Lower leg skin (tissue), 4 donors: Measurements from ENCODE around the gene PRPS2. TPM values are rescaled to one million over a fixed set of nuclear protein-coding genes. Genes with fewer than 3 reads are reported as not detected.

ENCODE experiments used
- DNase-seq, 2 donors: peaks; one replicate each; pipeline ENCODE4 v3.0.0-alpha.2; 2019; ENCODE audit warnings: low spot score in 2 of 2
- H3K4me3 ChIP-seq: fragments of 200-600 bp; sonication (generic); 2 replicates; pipeline ENCODE4 v1.5.1; 2017; ENCODE audit warnings: mild to moderate bottlenecking, low read depth; ENCODE audit not compliant: poor library complexity, severe bottlenecking
- POLR2A ChIP-seq, 2 donors: fragments of 450-650 bp; IDR thresholded peaks; one replicate each; pipeline ENCODE4 v1.6.1; 2016 to 2017; ENCODE audit warnings: antibody characterized with exemption in 2 of 2, mild to moderate bottlenecking in 1 of 2, moderate library complexity in 1 of 2
- WGBS, 2 donors: methylation state at CpG; one replicate each; pipeline ENCODE4 v1.1.5; 2018; 5-methylcytosine and 5-hydroxymethylcytosine counted together
- intact Hi-C: fragments of 100-400 bp; cut with DNase I; formaldehyde crosslinking; loops from one replicate; pipeline ENCODE4 v1.15.0; 2023; ENCODE audit warnings: low total_unique reads
- total RNA-seq, 4 donors: library from RNA; depleted of rRNA; stranded (reverse); fragments of >200 nt; gene quantifications; one replicate each; pipeline ENCODE4 v1.1.0, GENCODE V29; 2016
- TF ChIP-seq, protein P1 (sequence below), 3 donors: fragments of 450-650 bp; IDR thresholded peaks; one replicate each; pipeline ENCODE4 v1.5.1; 2016; ENCODE audit warnings: antibody characterized with exemption in 3 of 3, mild to moderate bottlenecking in 3 of 3, moderate library complexity in 2 of 3

Gene PRPS2
- total RNA-seq, 4 donors from 2014 or later: 49.5 to 113 (median 97.9) TPM

DNA sequence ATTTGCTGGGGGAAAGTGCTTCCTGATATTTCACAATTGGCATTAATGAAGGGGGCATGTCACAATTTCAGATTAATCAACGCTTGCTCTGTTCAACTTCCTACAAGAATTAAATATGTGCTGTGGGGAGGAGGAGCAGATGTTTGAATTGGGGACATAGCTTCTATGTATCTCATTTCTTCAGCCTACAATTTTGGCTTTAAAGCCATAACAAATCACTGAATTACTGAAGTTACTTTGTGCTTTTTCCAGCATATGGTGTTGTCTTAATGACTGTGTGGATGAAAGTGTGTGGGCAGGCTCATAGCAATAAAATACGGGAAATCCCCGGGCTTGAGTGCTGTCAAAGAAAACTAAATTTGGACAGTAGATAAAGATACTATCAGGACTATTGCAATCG, 76.5 kb downstream of the PRPS2 start:
- H3K4me3 ChIP-seq: no peak overlapping the region
- 40 to 53% methylated on average over 4 of the region's 4 CpGs for WGBS, 2 donors
- intact Hi-C loops: no loop called here
- TF ChIP-seq POLR2A (IDR thresholded peaks at IDR 0.05): no peak
- TF ChIP-seq, protein P1, sequence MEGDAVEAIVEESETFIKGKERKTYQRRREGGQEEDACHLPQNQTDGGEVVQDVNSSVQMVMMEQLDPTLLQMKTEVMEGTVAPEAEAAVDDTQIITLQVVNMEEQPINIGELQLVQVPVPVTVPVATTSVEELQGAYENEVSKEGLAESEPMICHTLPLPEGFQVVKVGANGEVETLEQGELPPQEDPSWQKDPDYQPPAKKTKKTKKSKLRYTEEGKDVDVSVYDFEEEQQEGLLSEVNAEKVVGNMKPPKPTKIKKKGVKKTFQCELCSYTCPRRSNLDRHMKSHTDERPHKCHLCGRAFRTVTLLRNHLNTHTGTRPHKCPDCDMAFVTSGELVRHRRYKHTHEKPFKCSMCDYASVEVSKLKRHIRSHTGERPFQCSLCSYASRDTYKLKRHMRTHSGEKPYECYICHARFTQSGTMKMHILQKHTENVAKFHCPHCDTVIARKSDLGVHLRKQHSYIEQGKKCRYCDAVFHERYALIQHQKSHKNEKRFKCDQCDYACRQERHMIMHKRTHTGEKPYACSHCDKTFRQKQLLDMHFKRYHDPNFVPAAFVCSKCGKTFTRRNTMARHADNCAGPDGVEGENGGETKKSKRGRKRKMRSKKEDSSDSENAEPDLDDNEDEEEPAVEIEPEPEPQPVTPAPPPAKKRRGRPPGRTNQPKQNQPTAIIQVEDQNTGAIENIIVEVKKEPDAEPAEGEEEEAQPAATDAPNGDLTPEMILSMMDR (IDR thresholded peaks at IDR 0.05): no peak
- DNase-seq: no peak

DNA sequence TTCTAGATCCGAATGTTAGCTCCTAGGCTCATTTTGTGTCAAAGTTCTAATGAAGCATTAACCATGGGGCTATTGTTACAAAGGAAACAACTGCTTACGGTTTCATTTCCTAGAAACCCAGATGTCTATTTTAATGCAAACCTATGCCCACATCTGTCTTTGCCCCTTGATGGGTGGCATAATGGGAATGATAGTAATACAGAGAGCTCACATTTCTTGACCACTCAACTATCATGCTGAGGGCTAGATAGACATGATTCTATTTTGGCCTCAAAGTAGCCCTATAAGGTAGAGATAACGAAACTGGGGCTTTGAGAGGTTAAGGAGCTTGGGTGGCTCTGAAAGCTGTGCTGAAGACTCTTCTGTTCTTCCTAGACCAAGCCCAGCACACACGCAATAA, 77.5 kb downstream of the PRPS2 start:
- WGBS, 2 donors: 88 to 90% methylated on average over 4 of the region's 4 CpGs
- no peak for DNase-seq
- TF ChIP-seq POLR2A (IDR thresholded peaks at IDR 0.05): no peak
- TF ChIP-seq, protein P1 (IDR thresholded peaks at IDR 0.05): no peak
- no peak overlapping the region for H3K4me3 ChIP-seq
- intact Hi-C loops: no loop called here

GRCh38 chrX:12871257-12871656, 80.0 kb downstream of the PRPS2 start:
- H3K4me3 ChIP-seq: no peak overlapping the region
- WGBS, 2 donors: 68 to 77% methylated on average over 6 of the region's 6 CpGs
- no peak for DNase-seq
- no peak for TF ChIP-seq POLR2A (IDR thresholded peaks at IDR 0.05)
- TF ChIP-seq, protein P1 (IDR thresholded peaks at IDR 0.05): no peak
- intact Hi-C loops: no loop called here

DNA sequence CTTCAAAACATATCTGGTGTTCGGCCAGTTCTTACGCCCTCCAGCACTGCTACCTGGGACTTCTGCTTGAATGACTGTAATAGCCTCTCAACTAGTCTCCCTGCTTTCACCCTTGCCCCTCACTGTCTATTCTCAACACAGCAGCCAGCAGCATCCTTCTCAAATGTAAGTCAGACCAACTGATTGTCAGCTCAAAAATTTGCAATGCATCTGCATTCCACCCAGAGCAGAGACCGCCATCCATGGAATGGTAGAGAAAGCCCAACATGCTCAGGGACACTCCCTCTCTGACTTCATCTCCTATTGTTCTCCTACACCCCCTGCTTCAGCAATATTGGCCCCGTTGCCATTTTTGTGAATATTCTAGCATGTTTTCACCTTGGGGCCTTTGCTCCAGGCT, 81.5 kb downstream of the PRPS2 start:
- H3K4me3 ChIP-seq: no peak overlapping the region
- no peak for DNase-seq
- no peak for TF ChIP-seq POLR2A (IDR thresholded peaks at IDR 0.05)
- TF ChIP-seq, protein P1 (IDR thresholded peaks at IDR 0.05): no peak
- WGBS, 2 donors: 72 to 78% methylated on average over 4 of the region's 4 CpGs
- intact Hi-C loops: no loop called here

Other genes with a start within 250 kb of the PRPS2 start
- gene TLR7, start 75.7 kb downstream of the PRPS2 start, total RNA-seq: under 1 TPM; 0.15 to 0.38 (median 0.23) TPM
- gene TLR8, start 115.2 kb downstream of the PRPS2 start, total RNA-seq: under 1 TPM; 0.08 to 0.84 (median 0.52) TPM
- gene TMSB4X, start 183.7 kb downstream of the PRPS2 start, total RNA-seq: 1,000 to 10,000 TPM; 1,261 to 2,736 (median 1,532) TPM